ENCODE results near the gene TUB. TPM values are rescaled to one million over a fixed set of nuclear protein-coding genes. Genes with fewer than 3 reads are reported as not detected.
A peak's percentile ranks its signal among the peaks of the same experiment; 100 is the strongest.

TUB gene
- total and polyA plus RNA-seq, 3 experiments from 2014 or later, result 0.11 to 0.24 TPM; not detected in 1

GRCh38 chr11:8080069-8080670, 841 bp upstream of the TUB start:
- POLR2A ChIA-PET, result no interaction called here
- Mint-ChIP-seq H3K9me3 (peaks cover 0 to 3% (median 0%) of the 10 kb centered on the region in 5 donors), H3K36me3 (peaks cover 0 to 4% (median 2%) of the 10 kb centered on the region in 3 donors), H3K4me1 (peaks cover 0 to 14% (median 7%) of the 10 kb centered on the region in 3 donors), H3K4me3 (peak overlapping the region; percentile 38 to 84 (median 60)), H3K27ac (no peak overlapping the region), H3K27me3 (peaks cover 18 to 53% of the 10 kb centered on the region in 2 donors)
- Histone ChIP-seq H3K36me3 (ENCODE audit: insufficient read depth, low read length) (no peaks in the 10 kb centered on the region), H3K4me3 (ENCODE audit: low read length) (no peak overlapping the region), H3K9me3 (ENCODE audit: low read length) (no peaks in the 10 kb centered on the region), H3K27me3 (ENCODE audit: insufficient read depth, low read length, poor library complexity, severe bottlenecking) (peaks cover 12% of the 10 kb centered on the region), H3K4me1 (ENCODE audit: insufficient read depth, low read length) (no peaks in the 10 kb centered on the region), H3K27ac (ENCODE audit: low read depth, low read length) (no peak overlapping the region)
- peak in 1 of 5 donors; percentile 19 for DNase-seq
- CTCF ChIA-PET, result interaction anchor here (1.6 kb wide), 1 partner anchor 19 kb away, joined by 6 read pairs; no protein-coding TSS in a partner anchor

DNA sequence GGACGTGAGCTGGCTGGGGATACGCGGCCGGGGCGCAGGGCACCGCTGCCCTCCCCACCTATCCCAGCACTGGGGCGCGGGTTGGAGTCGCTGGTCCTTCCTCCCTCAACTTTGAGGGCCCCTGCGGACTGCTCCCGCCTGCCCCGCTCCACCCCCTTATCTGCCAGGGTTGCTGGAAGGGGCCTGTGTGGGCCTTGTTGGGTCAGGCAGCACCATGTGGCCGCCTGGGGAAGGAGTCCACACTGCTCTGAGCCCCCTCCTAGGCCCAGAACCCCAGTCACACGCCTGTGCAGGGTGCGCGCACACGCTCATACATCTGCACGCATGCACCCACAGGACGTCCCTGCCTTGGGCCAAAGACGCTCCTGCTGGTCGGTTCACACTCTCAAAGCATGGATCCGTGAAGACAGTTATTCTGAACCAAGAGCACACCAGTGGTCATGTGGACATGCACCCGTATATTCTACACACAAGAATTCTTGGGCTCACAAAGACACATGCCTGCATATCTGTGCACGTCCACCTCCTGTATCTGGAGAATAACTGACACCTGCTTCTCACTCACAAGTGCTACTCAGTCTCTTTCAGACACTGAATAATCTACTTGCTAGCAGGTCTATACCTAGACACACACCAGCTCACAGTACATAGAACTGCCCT, 710 bp downstream of the TUB start:
- Histone ChIP-seq H3K9me3 (ENCODE audit: low read length) (no peaks in the 10 kb centered on the region), H3K4me3 (ENCODE audit: low read length) (no peak overlapping the region), H3K4me1 (ENCODE audit: insufficient read depth, low read length) (no peaks in the 10 kb centered on the region), H3K27me3 (ENCODE audit: insufficient read depth, low read length, poor library complexity, severe bottlenecking) (peaks cover 12% of the 10 kb centered on the region), H3K36me3 (ENCODE audit: insufficient read depth, low read length) (no peaks in the 10 kb centered on the region), H3K27ac (ENCODE audit: low read depth, low read length) (no peak overlapping the region)
- POLR2A ChIA-PET, result no interaction called here
- Mint-ChIP-seq H3K9me3 (peaks cover 0 to 3% (median 0%) of the 10 kb centered on the region in 5 donors), H3K4me1 (peaks cover 0 to 14% (median 7%) of the 10 kb centered on the region in 3 donors), H3K4me3 (peak overlapping the region; percentile 41 to 73 (median 61)), H3K27me3 (peaks cover 27 to 62% of the 10 kb centered on the region in 2 donors), H3K36me3 (peaks cover 0 to 4% (median 2%) of the 10 kb centered on the region in 3 donors), H3K27ac (peak overlapping the region in 2 of 8 donors; percentile 19 to 20)
- CTCF ChIA-PET, result no interaction called here
- peak in 1 of 5 donors; percentile 43 for DNase-seq

GRCh38 chr11:8082391-8083087, 1.5 kb downstream of the TUB start:
- Histone ChIP-seq H3K9me3 (ENCODE audit: low read length) (no peaks in the 10 kb centered on the region), H3K4me1 (ENCODE audit: insufficient read depth, low read length) (no peaks in the 10 kb centered on the region), H3K4me3 (ENCODE audit: low read length) (no peak overlapping the region), H3K27ac (ENCODE audit: low read depth, low read length) (no peak overlapping the region), H3K27me3 (ENCODE audit: insufficient read depth, low read length, poor library complexity, severe bottlenecking) (peaks cover 12% of the 10 kb centered on the region), H3K36me3 (ENCODE audit: insufficient read depth, low read length) (no peaks in the 10 kb centered on the region)
- DNase-seq, result peak in 1 of 5 donors; percentile 26
- no peak overlapping the region for H3K27ac Mint-ChIP-seq
- CTCF ChIA-PET, result no interaction called here
- H3K4me3 Mint-ChIP-seq, result peak overlapping the region in 3 of 7 donors; percentile 16 to 71 (median 58)
- POLR2A ChIA-PET, result no interaction called here
- H3K4me1 Mint-ChIP-seq, result peaks cover 0 to 14% (median 7%) of the 10 kb centered on the region in 3 donors
- H3K36me3 Mint-ChIP-seq, result peaks cover 0 to 4% (median 2%) of the 10 kb centered on the region in 3 donors
- H3K27me3 Mint-ChIP-seq, result peaks cover 27 to 64% of the 10 kb centered on the region in 2 donors
- H3K9me3 Mint-ChIP-seq, result peaks cover 0 to 3% (median 0%) of the 10 kb centered on the region in 5 donors

- Histone ChIP-seq H3K27me3 (ENCODE audit: insufficient read depth, low read length, poor library complexity, severe bottlenecking) (peaks cover 12% of the 10 kb centered on the region), H3K4me1 (ENCODE audit: insufficient read depth, low read length) (no peaks in the 10 kb centered on the region), H3K9me3 (ENCODE audit: low read length) (no peaks in the 10 kb centered on the region), H3K4me3 (ENCODE audit: low read length) (no peak overlapping the region), H3K27ac (ENCODE audit: low read depth, low read length) (no peak overlapping the region), H3K36me3 (ENCODE audit: insufficient read depth, low read length) (no peaks in the 10 kb centered on the region)
- Mint-ChIP-seq H3K4me3 (no peak overlapping the region), H3K36me3 (peaks cover 0 to 4% (median 2%) of the 10 kb centered on the region in 3 donors), H3K27me3 (peaks cover 27 to 68% of the 10 kb centered on the region in 2 donors), H3K9me3 (peaks cover 0 to 3% (median 0%) of the 10 kb centered on the region in 5 donors), H3K27ac (no peak overlapping the region), H3K4me1 (peaks cover 0 to 14% (median 7%) of the 10 kb centered on the region in 3 donors)
- ChIA-PET POLR2A (no interaction called here), CTCF (no interaction called here)
- DNase-seq, result peak in 1 of 5 donors; percentile 20
Measured at GRCh38 chr11:8083088-8083395, 2.0 kb downstream of the TUB start.

DNA sequence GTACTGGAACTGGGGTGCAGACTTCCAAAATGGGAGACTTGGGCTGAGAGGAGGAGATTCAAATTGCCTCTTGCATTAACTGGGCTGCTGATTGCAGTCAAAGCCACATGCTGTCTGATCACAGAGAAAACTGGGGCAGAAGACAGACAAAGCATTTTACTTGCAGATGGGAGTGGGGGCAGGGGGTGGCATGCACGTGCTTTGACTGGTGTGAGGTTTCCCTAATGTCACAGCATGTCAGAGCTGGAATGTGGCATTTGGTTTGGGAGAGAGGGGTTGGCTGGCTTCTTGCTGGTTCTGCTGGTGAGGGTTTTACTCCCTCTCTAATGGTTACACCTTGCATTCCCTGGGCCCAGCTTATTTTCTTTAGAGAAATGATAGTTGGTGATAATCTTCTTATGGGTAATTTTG, 2.9 kb downstream of the TUB start:
- peaks cover 12% of the 10 kb centered on the region for H3K27me3 ChIP-seq (ENCODE audit: insufficient read depth, low read length, poor library complexity, severe bottlenecking)
- Mint-ChIP-seq H3K27me3 (peaks cover 27 to 66% of the 10 kb centered on the region in 2 donors), H3K36me3 (peaks cover 0 to 2% (median 1%) of the 10 kb centered on the region in 3 donors), H3K4me1 (peaks cover 0 to 14% (median 7%) of the 10 kb centered on the region in 3 donors), H3K4me3 (peak overlapping the region in 1 of 7 donors; percentile 37), H3K27ac (no peak overlapping the region), H3K9me3 (peaks cover 0 to 3% (median 0%) of the 10 kb centered on the region in 5 donors)
- CTCF ChIA-PET, result no interaction called here
- H3K4me1 ChIP-seq (ENCODE audit: insufficient read depth, low read length), result no peaks in the 10 kb centered on the region
- no peak overlapping the region for H3K4me3 ChIP-seq (ENCODE audit: low read length)
- POLR2A ChIA-PET, result no interaction called here
- H3K27ac ChIP-seq (ENCODE audit: low read depth, low read length), result no peak overlapping the region
- H3K9me3 ChIP-seq (ENCODE audit: low read length), result no peaks in the 10 kb centered on the region
- no peak for DNase-seq
- no peaks in the 10 kb centered on the region for H3K36me3 ChIP-seq (ENCODE audit: insufficient read depth, low read length)

DNA sequence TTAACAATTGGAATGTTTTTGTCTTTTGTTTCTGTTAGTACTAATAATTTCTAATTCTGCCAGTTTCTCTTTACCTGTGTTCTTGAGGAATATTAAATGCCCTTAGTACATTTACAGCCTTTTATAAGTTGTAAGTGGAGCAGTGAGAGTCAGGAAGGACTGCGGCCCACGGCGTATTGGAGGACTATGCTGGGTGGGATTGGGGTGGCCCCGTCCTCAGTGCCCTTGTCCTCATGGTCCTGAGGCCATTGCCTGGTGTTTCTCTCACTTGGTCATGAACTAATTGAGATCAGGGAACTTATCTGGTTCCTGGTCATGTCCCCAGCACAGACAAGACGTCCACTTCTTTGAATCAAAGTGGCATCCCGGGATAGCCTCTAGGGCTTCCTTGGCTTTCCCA, 3.3 kb downstream of the TUB start:
- Mint-ChIP-seq H3K36me3 (peaks cover 0 to 2% (median 0%) of the 10 kb centered on the region in 3 donors), H3K27me3 (peaks cover 25 to 64% of the 10 kb centered on the region in 2 donors), H3K4me3 (no peak overlapping the region), H3K9me3 (peaks cover 0 to 3% (median 0%) of the 10 kb centered on the region in 5 donors), H3K27ac (no peak overlapping the region), H3K4me1 (peaks cover 0 to 14% (median 7%) of the 10 kb centered on the region in 3 donors)
- Histone ChIP-seq H3K4me1 (ENCODE audit: insufficient read depth, low read length) (no peaks in the 10 kb centered on the region), H3K27ac (ENCODE audit: low read depth, low read length) (no peak overlapping the region), H3K36me3 (ENCODE audit: insufficient read depth, low read length) (no peaks in the 10 kb centered on the region), H3K9me3 (ENCODE audit: low read length) (no peaks in the 10 kb centered on the region), H3K4me3 (ENCODE audit: low read length) (no peak overlapping the region), H3K27me3 (ENCODE audit: insufficient read depth, low read length, poor library complexity, severe bottlenecking) (peaks cover 12% of the 10 kb centered on the region)
- ChIA-PET POLR2A (no interaction called here), CTCF (no interaction called here)
- no peak for DNase-seq

DNA sequence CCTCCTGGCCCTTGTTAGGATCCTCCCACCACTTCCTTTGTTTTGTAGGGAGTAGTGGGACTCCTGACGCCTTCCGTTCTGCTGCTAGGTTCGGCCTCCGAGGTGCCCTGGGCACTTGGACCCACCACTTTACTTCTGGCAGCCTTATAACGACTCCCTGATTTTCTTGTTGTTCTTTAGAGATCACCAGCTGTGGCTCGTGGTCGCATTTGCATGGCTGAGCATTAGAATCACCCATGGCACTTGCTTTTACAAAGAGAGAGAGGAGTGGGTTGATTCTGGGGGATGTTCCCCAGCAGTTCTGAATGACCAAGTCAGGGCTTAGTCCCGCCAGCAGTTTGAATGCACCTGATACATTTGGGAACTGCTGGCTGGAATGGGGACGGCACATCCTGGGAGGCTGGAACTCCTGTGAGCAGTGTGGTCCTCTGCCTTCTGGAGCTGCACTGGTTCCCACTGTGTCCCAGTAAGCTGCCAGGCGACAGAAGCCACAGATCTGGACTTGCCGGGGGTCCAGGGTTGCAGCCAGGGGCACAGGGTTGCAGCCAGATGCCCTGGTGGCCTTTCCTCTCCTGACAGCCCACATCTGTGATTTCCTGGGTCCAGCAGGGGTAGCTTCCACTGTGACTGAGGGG, 4.1 kb downstream of the TUB start:
- CTCF ChIA-PET, result interaction anchor here (3.3 kb wide), 1 partner anchor 14 kb away, joined by 11 read pairs; no protein-coding TSS in a partner anchor
- Histone ChIP-seq H3K27ac (ENCODE audit: low read depth, low read length) (no peak overlapping the region), H3K36me3 (ENCODE audit: insufficient read depth, low read length) (no peaks in the 10 kb centered on the region), H3K27me3 (ENCODE audit: insufficient read depth, low read length, poor library complexity, severe bottlenecking) (peaks cover 12% of the 10 kb centered on the region), H3K4me1 (ENCODE audit: insufficient read depth, low read length) (no peaks in the 10 kb centered on the region), H3K4me3 (ENCODE audit: low read length) (no peak overlapping the region), H3K9me3 (ENCODE audit: low read length) (no peaks in the 10 kb centered on the region)
- H3K36me3 Mint-ChIP-seq, result peaks cover 0 to 2% (median 0%) of the 10 kb centered on the region in 3 donors
- peaks cover 24 to 58% of the 10 kb centered on the region in 2 donors for H3K27me3 Mint-ChIP-seq
- peak in 1 of 5 donors; percentile 28 for DNase-seq
- no peaks in the 10 kb centered on the region for H3K9me3 Mint-ChIP-seq
- POLR2A ChIA-PET, result no interaction called here
- no peak overlapping the region for H3K27ac Mint-ChIP-seq
- no peak overlapping the region for H3K4me3 Mint-ChIP-seq
- H3K4me1 Mint-ChIP-seq, result peaks cover 0 to 14% (median 7%) of the 10 kb centered on the region in 3 donors

All from CD8-positive, alpha-beta memory T cell (primary cell).